ENCODE measurements around the gene KAT5.

- TF ChIP-seq EZH2phosphoT487 (IDR thresholded peaks at IDR 0.05) (no peak), CTCF (IDR thresholded peaks at IDR 0.05) (no peak)
Measured at GRCh38 chr11:65703846-65704245, 8.2 kb upstream of the KAT5 start.
